Measurements from ENCODE around the gene RHBDD2. TPM values are rescaled to one million over a fixed set of nuclear protein-coding genes. Genes with fewer than 3 reads are reported as not detected.
A peak's percentile ranks its signal among the peaks of the same experiment; 100 is the strongest.

The RHBDD2 gene
- total RNA-seq, 1 donor: 27.5 TPM

GRCh38 chr7:75866114-75866488, 12.7 kb upstream of the RHBDD2 start:
- Histone ChIP-seq H3K4me1 (ENCODE audit: insufficient read depth, low read length) (peaks cover 13% of the 10 kb centered on the region), H2AFZ (ENCODE audit: low read length) (peak overlapping the region; percentile 72), H3K4me2 (ENCODE audit: insufficient read depth, low read length) (peak overlapping the region; percentile 69), H3K27me3 (ENCODE audit: insufficient read depth, low read length) (no peaks in the 10 kb centered on the region), H4K20me1 (ENCODE audit: insufficient read depth, low read length) (no peaks in the 10 kb centered on the region), H3K9me3 (ENCODE audit: low read depth, low read length) (no peaks in the 10 kb centered on the region), H3K27ac (ENCODE audit: low read depth, low read length) (no peak overlapping the region), H3K36me3 (ENCODE audit: insufficient read depth, low read length) (no peaks in the 10 kb centered on the region), H3K79me2 (ENCODE audit: insufficient read depth, low read length) (no peaks in the 10 kb centered on the region), H3K4me3 (ENCODE audit: insufficient read depth, low read length) (peak overlapping the region; percentile 43)
- TF ChIP-seq CTCF (IDR thresholded peaks at IDR 0.05; ENCODE audit: extremely low read depth, low read depth, low read length): no peak
- DNase-seq (ENCODE audit: insufficient read length, low spot score, missing footprints): no peak

- Histone ChIP-seq H3K27me3 (ENCODE audit: insufficient read depth, low read length) (no peaks in the 10 kb centered on the region), H4K20me1 (ENCODE audit: insufficient read depth, low read length) (no peaks in the 10 kb centered on the region), H3K36me3 (ENCODE audit: insufficient read depth, low read length) (no peaks in the 10 kb centered on the region), H3K27ac (ENCODE audit: low read depth, low read length) (no peak overlapping the region), H3K4me2 (ENCODE audit: insufficient read depth, low read length) (peak overlapping the region; percentile 69), H3K79me2 (ENCODE audit: insufficient read depth, low read length) (no peaks in the 10 kb centered on the region), H3K9me3 (ENCODE audit: low read depth, low read length) (no peaks in the 10 kb centered on the region), H3K4me1 (ENCODE audit: insufficient read depth, low read length) (peaks cover 13% of the 10 kb centered on the region), H2AFZ (ENCODE audit: low read length) (peak overlapping the region; percentile 72), H3K4me3 (ENCODE audit: insufficient read depth, low read length) (peak overlapping the region; percentile 43)
- peak; percentile 94 for TF ChIP-seq CTCF (IDR thresholded peaks at IDR 0.05; ENCODE audit: extremely low read depth, low read depth, low read length)
- peak; percentile 86 for DNase-seq (ENCODE audit: insufficient read length, low spot score, missing footprints)
Observed at GRCh38 chr7:75866489-75867389, 12.1 kb upstream of the RHBDD2 start.

- H3K4me1 ChIP-seq (ENCODE audit: insufficient read depth, low read length): peaks cover 15% of the 10 kb centered on the region
- no peak overlapping the region for H3K4me2 ChIP-seq (ENCODE audit: insufficient read depth, low read length)
Observed at GRCh38 chr7:75867390-75867717, 11.5 kb upstream of the RHBDD2 start.

More at GRCh38 chr7:75867390-75867717, 11.5 kb upstream of the RHBDD2 start:
- DNase-seq (ENCODE audit: insufficient read length, low spot score, missing footprints): no peak
- H2AFZ ChIP-seq (ENCODE audit: low read length): no peak overlapping the region
- no peaks in the 10 kb centered on the region for H3K27me3 ChIP-seq (ENCODE audit: insufficient read depth, low read length)
- no peaks in the 10 kb centered on the region for H3K9me3 ChIP-seq (ENCODE audit: low read depth, low read length)
- no peaks in the 10 kb centered on the region for H4K20me1 ChIP-seq (ENCODE audit: insufficient read depth, low read length)
- H3K27ac ChIP-seq (ENCODE audit: low read depth, low read length): no peak overlapping the region
- no peaks in the 10 kb centered on the region for H3K79me2 ChIP-seq (ENCODE audit: insufficient read depth, low read length)
- H3K4me3 ChIP-seq (ENCODE audit: insufficient read depth, low read length): no peak overlapping the region
- no peak for TF ChIP-seq CTCF (IDR thresholded peaks at IDR 0.05; ENCODE audit: extremely low read depth, low read depth, low read length)
- no peaks in the 10 kb centered on the region for H3K36me3 ChIP-seq (ENCODE audit: insufficient read depth, low read length)
